ENCODE data around the gene ARL4A.
"Not testable (repeated sequence)": the region's sequence is repeated elsewhere in the genome, so short reads cannot be mapped to it uniquely, and the experiment has no call there.

Gene ARL4A

DNA sequence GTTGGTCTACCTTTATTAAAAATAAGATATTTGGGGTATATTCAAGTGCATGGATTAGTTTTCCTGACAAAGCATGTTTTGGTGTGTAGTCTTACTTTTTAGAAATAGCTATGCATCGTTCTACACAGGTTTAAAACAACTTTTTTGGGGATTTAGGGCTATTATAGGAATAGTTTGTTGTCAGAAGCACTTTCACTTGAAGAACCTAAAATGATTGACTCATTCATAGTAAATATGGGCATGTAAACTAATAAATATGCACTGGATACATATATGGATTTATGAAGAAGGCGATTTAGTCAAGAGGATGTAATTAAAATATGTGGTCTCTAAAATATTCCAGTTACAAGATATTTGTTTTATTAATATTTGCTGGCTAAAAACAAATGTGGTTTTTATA is 2.0 kb downstream of the ARL4A start:
- TF ChIP-seq SNAI2 (CRISPR knock-in tag; IDR thresholded peaks at IDR 0.05), result no peak
- TF ChIP-seq RARB (CRISPR knock-in tag; IDR thresholded peaks at IDR 0.05), result no peak
- TF ChIP-seq ZNF8 (CRISPR knock-in tag; IDR thresholded peaks at IDR 0.05), result no peak
- no peak for TF ChIP-seq ISL1 (CRISPR knock-in tag; IDR thresholded peaks at IDR 0.05)
- TF ChIP-seq ZFP3 (CRISPR knock-in tag; IDR thresholded peaks at IDR 0.05), result no peak
- TF ChIP-seq, protein P1, sequence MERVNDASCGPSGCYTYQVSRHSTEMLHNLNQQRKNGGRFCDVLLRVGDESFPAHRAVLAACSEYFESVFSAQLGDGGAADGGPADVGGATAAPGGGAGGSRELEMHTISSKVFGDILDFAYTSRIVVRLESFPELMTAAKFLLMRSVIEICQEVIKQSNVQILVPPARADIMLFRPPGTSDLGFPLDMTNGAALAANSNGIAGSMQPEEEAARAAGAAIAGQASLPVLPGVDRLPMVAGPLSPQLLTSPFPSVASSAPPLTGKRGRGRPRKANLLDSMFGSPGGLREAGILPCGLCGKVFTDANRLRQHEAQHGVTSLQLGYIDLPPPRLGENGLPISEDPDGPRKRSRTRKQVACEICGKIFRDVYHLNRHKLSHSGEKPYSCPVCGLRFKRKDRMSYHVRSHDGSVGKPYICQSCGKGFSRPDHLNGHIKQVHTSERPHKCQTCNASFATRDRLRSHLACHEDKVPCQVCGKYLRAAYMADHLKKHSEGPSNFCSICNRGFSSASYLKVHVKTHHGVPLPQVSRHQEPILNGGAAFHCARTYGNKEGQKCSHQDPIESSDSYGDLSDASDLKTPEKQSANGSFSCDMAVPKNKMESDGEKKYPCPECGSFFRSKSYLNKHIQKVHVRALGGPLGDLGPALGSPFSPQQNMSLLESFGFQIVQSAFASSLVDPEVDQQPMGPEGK (CRISPR knock-in tag; IDR thresholded peaks at IDR 0.05; ENCODE audit: borderline replicate concordance), result no peak
- TF ChIP-seq TOX (CRISPR knock-in tag; IDR thresholded peaks at IDR 0.05; ENCODE audit: borderline replicate concordance), result no peak
- no peak for ATAC-seq

DNA sequence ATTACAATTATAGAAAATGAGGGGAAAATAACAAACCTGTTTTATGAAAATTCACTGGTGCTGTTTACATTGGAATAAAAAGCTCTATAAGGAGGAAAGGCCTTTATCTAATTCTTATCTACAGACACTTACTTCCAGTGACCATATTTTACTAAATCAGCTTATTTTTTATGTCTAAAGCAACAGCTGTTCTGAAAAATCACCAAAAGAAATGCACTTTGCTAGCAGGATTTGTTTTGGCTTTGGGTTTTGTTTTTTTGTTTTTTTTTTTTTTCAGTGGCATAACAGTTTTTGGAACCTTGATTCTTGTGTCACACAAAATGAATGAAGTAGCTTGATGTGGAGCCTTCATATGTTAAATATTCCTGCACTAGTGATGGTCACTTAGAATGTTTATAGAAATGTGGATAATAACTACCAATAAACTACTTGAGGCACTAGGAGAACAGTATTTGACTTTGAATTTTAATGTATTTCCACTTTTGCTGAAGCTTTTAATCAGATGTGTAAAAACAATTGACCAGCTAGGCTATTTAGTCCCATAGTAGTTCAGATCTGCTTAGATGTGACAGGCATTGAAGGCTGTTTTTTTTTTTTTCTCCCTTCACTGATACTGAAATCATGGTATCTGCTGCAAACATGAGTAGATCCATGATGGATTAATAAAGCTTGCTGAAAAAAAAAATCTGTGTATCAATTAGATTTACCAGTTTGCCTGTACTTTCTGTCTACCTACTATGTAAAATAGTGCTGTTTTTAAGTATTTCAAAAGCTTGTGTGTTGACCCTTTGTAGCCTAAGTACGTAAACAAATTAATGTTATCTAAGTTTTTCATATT is 2.8 kb downstream of the ARL4A start:
- no peak for ATAC-seq
- TF ChIP-seq OSR1 (CRISPR knock-in tag; IDR thresholded peaks at IDR 0.05) (no peak), ZNF70 (CRISPR knock-in tag; IDR thresholded peaks at IDR 0.05) (no peak), TCF4 (CRISPR knock-in tag; IDR thresholded peaks at IDR 0.05; ENCODE audit: borderline replicate concordance) (no peak), GLIS3 (CRISPR knock-in tag; IDR thresholded peaks at IDR 0.05) (no peak), SNAI2 (CRISPR knock-in tag; IDR thresholded peaks at IDR 0.05) (no peak), ZC3H10 (CRISPR knock-in tag; IDR thresholded peaks at IDR 0.05) (no peak), ZFP30 (CRISPR knock-in tag; IDR thresholded peaks at IDR 0.05) (no peak)
- TF ChIP-seq, protein P2, sequence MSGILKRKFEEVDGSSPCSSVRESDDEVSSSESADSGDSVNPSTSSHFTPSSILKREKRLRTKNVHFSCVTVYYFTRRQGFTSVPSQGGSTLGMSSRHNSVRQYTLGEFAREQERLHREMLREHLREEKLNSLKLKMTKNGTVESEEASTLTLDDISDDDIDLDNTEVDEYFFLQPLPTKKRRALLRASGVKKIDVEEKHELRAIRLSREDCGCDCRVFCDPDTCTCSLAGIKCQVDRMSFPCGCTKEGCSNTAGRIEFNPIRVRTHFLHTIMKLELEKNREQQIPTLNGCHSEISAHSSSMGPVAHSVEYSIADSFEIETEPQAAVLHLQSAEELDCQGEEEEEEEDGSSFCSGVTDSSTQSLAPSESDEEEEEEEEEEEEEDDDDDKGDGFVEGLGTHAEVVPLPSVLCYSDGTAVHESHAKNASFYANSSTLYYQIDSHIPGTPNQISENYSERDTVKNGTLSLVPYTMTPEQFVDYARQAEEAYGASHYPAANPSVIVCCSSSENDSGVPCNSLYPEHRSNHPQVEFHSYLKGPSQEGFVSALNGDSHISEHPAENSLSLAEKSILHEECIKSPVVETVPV (CRISPR knock-in tag; IDR thresholded peaks at IDR 0.05), result no peak
- TF ChIP-seq, protein P1 (CRISPR knock-in tag; IDR thresholded peaks at IDR 0.05; ENCODE audit: borderline replicate concordance), result no peak

DNA sequence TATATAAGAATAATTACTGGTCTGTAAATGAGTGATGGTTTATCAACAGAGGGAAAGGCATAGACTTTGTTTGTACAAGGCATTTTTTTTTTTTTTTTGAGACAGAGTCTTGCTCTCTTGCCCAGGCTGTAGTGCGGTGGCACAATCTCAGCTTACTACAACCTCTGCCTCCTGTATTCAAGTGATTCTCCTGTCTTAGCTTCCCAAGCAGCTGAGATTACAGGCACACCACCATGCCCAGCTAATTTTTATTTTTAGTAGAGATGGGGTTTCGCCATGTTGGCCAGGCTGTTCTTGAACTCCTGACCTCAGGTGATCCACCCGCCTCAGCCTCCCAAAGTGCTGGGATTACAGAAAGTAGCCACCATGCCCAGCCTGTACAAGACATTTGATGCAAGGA is 4.0 kb downstream of the ARL4A start:
- ATAC-seq, result not testable (repeated sequence)

DNA sequence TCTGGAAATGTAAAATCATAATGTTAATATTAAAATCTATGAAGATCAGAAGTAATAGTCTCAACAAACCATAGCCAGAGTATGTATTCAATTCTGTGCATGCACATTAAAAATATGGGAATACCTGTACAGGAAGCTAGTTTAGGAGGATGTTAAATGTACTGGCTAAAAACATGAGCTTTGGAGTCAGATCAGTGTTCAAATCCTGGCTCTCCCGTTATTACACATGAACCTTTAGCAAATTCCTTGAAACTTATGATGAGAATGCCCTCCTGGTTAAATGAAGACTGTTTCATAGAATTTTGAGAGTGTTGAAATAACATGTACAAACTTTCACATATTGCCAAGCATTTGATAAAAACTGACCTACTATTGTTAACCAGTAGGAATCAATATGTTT is 4.6 kb downstream of the ARL4A start:
- no peak for ATAC-seq
- no peak for TF ChIP-seq ZNF8 (CRISPR knock-in tag; IDR thresholded peaks at IDR 0.05)
- no peak for TF ChIP-seq ZNF565 (CRISPR knock-in tag; conservative IDR thresholded peaks at IDR 0.05; ENCODE audit: low read depth)
- TF ChIP-seq SNAI2 (CRISPR knock-in tag; IDR thresholded peaks at IDR 0.05), result no peak
- TF ChIP-seq ZC3H10 (CRISPR knock-in tag; IDR thresholded peaks at IDR 0.05), result no peak
- TF ChIP-seq ZFP30 (CRISPR knock-in tag; IDR thresholded peaks at IDR 0.05), result no peak
- no peak for TF ChIP-seq ZFP3 (CRISPR knock-in tag; IDR thresholded peaks at IDR 0.05)
- TF ChIP-seq, protein P3, sequence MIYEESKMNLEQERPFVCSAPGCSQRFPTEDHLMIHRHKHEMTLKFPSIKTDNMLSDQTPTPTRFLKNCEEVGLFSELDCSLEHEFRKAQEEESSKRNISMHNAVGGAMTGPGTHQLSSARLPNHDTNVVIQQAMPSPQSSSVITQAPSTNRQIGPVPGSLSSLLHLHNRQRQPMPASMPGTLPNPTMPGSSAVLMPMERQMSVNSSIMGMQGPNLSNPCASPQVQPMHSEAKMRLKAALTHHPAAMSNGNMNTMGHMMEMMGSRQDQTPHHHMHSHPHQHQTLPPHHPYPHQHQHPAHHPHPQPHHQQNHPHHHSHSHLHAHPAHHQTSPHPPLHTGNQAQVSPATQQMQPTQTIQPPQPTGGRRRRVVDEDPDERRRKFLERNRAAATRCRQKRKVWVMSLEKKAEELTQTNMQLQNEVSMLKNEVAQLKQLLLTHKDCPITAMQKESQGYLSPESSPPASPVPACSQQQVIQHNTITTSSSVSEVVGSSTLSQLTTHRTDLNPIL (CRISPR knock-in tag; IDR thresholded peaks at IDR 0.05; ENCODE audit: low read depth), result no peak
- TF ChIP-seq OSR1 (CRISPR knock-in tag; IDR thresholded peaks at IDR 0.05), result no peak
- no peak for TF ChIP-seq GLIS3 (CRISPR knock-in tag; IDR thresholded peaks at IDR 0.05)
- TF ChIP-seq RARB (CRISPR knock-in tag; IDR thresholded peaks at IDR 0.05), result no peak
- no peak for TF ChIP-seq ESRRG (CRISPR knock-in tag; IDR thresholded peaks at IDR 0.05)
- TF ChIP-seq, protein P1 (CRISPR knock-in tag; IDR thresholded peaks at IDR 0.05; ENCODE audit: borderline replicate concordance), result no peak

All from SK-N-SH treated with all-trans-retinoic acid at 6 μM for 48 hours (cell line).